Measurements from ENCODE around the gene SURF6.
A peak's percentile ranks its signal among the peaks of the same experiment; 100 is the strongest.
"Not testable (repeated sequence)": the region's sequence is repeated elsewhere in the genome, so short reads cannot be mapped to it uniquely, and the experiment has no call there.

Gene SURF6

GRCh38 chr9:133347985-133348717 lies 12.2 kb upstream of the SURF6 start, which contains the start of the genes MED22 and RPL7A:
Gene MED22 (minus strand): TSS chr9:133348131. CDS start chr9:133346662, 1,469 bp downstream.
Gene RPL7A (plus strand): TSS chr9:133348218. CDS start chr9:133348244, 26 bp downstream.
- DNase-seq (ENCODE audit: low spot score): peak; percentile 96

DNA sequence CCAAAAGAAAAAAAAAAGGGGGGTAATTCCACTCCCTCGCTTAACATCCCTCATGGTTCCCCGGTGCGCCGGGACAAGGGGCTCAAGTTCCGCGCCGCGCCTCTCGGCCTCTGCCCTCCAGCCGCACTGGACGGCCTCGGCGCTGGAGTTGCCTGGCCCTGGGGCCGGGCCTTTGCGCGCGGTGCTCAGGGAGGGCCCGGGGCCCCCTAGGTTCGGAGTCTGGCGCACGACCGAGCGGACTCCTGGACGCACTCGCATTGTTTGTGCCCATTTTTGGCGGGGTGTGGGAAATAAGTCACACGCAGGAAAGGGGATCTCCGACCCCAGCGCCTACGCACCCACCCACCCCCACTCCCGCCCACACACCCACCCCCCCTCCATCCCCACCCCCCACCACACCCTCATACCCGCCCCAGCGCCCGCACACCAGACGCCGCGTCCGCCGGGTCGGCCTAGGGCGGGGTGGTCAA lies 11.6 kb upstream of the SURF6 start:
- DNase-seq (ENCODE audit: low spot score): peak; percentile 38

- DNase-seq (ENCODE audit: low spot score): no peak
Measured at GRCh38 chr9:133346021-133346785, 10.2 kb upstream of the SURF6 start.

DNA sequence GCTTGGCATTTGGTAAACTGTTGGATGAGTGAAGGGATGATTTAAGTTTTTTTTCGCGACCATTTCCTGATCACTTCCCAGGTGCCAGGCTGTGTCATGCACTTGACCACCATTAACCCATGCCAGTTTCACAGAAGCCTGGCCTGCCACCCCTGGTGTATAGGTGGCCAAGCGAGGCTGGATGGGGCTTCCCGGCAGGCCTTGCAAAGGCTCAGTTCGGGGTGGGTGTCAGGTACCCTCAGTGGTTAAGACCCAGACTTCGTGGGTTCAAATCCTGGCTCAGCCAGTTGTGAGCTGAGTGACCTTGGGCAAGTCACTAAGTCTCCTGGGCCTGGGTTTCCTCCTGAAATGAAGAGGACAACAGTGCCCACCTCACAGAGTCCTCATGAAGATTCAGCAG lies 9.6 kb upstream of the SURF6 start:
- no peak for DNase-seq (ENCODE audit: low spot score)

DNA sequence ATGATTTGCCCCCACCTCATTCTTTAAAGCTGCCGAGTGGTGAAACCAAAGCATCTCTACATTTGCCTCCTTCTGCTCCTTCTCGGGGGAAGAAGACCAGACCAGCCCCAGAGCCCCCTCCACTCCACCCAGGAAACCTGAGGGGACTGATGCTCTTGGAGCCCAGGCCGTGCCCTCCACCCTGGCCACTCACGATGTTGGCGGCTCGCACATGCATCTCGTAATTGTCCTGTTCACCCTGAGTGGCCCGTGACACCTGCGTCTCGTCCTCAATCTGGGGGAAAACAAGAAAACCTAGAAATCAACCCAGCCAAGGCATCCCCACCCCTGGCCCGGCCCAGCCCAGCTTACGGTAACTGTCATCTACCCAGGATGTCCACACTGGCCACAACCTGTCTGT lies 9.0 kb upstream of the SURF6 start:
- no peak for DNase-seq (ENCODE audit: low spot score)

GRCh38 chr9:133344071-133344470 lies 8.1 kb upstream of the SURF6 start:
- DNase-seq (ENCODE audit: low spot score): no peak

GRCh38 chr9:133342570-133342969 lies 6.6 kb upstream of the SURF6 start:
- no peak for DNase-seq (ENCODE audit: low spot score)

- no peak for DNase-seq (ENCODE audit: low spot score)
Measured at GRCh38 chr9:133342069-133342406, 6.0 kb upstream of the SURF6 start.

DNA sequence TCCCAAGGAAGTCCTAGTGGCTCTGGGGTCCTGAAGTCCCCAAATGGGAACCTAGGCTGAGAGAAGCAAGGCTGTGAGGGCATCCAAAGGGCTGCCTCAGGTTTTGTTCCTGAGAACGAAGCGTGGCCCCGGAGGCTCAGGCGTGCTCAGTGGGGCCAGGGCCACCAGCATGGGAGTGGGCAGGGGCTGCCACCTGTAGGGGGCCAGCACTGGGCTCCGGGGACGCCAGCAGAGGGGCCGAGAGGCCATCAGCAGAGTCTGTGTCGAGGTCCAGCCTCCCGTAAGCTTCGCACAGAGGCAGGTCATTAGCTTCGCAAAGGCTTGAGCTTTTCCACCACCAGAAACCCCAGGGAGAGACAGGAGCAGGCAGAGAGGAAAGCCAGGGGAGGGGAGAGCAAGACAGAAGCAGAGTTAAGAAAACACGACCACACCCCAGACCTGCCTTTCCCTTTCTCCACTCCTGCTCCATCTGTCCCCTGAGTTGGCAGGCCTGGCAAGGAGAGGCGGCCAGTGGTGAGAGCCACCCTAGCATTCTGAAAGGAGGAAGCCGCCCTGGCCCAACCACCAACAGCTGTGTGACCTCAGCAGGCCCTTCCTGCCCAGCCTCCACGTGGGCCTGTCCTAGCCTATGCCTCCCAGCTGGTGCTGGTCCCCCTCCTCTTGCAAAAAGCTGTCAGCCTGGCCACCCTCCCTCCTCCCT lies 5.5 kb upstream of the SURF6 start:
- no peak for DNase-seq (ENCODE audit: low spot score)

DNA sequence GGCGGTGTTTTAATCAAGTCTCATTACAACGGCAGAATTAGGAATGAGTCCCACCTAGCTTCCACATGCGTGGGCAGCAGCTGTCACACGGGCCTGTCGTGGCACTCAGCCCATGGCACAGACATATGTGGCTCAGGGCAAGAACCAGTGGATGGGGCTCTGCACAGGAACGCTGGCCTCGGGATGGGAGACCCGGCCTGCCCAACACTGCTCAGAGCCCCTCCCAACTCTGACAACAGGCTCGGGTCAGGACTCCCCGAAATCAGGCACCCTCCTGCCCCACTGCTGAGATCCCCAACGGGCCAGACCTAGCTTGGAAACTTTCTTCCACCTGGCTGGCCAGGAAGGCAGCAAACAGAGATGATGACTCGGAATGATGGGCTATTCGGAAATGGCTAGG lies 4.9 kb upstream of the SURF6 start:
- DNase-seq (ENCODE audit: low spot score): no peak

GRCh38 chr9:133340256-133340655 lies 4.3 kb upstream of the SURF6 start:
- DNase-seq (ENCODE audit: low spot score): no peak

DNA sequence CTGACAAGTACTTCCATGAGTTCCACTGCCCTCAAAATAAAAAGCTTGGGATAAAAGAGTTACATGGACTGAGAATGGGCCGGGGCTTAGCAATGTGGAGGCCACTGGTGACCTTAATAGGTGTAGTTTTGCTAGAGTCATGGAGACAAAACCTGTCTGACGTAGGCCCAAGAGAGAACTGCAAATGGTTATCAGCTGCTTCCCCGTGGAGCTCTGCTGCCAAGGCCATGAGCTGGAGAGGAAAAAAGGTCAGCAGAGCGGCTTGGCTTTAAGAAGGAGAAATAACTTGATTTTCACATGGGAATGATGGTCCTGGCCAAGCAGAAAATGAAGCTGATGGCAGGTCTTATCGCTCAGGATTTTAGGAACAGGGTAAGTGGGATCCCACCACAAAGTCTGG lies 3.7 kb upstream of the SURF6 start:
- DNase-seq (ENCODE audit: low spot score): no peak

- DNase-seq (ENCODE audit: low spot score): not testable (repeated sequence)
Measured at GRCh38 chr9:133334888-133335287, 1.1 kb downstream of the SURF6 start.

DNA sequence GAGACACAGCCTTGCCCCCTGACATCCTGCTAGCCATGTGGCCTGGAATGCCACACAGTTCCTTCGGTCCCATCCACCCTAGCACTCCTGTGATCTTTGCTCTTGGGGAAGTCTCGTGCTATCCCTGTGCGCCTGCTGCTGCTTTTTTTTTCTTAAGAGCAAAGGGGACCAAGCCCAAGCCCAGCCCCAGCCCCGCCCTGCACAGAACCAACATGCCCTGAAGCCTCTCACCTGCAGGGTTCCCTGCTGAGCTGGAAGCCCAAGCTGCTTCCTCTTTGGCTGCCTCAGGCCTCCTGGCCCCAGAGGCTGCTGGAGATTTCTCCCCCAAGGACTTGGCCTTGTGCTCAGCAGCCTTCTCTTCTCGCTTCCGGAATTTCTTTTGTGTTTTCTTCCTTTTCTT lies 1.8 kb downstream of the SURF6 start:
- no peak for DNase-seq (ENCODE audit: low spot score)

DNA sequence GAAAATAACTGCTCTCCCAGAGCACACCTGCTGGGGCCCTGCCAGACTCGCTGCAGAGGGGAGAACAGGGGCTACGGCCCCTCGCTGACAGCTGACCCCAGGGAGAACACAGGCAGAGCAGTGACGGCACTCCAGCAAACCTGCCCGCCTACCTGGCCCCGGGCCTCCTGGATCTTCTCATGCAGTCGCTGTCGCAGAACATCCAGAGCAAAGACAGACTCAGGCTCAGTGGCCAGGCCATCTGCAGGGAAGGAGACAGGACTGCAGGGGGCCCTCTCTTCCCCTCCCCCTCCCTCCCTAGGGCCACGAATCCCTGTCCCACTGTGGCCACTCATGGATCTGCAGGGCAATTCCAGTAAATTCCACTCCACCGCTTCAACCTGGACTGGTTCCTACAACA lies 2.4 kb downstream of the SURF6 start:
- no peak for DNase-seq (ENCODE audit: low spot score)

GRCh38 chr9:133333011-133333410 lies 3.0 kb downstream of the SURF6 start:
- DNase-seq (ENCODE audit: low spot score): no peak

DNA sequence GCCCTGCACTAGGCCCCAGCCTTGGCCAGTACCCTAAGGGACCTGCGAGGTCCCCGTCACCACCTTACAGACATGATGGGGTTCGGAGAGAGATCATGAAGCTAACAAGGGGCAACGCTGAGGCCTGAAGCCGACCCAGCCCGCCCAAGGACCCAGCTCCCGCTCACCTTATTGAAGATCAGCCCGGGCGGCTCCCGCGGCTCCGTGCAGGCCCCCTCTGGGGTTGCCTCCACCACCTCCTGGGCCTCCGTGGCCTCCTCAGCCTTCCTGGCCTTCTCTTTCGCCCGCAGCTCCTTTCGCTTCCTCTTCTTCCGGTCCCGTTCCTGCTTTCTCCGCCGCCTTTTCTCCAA lies 3.6 kb downstream of the SURF6 start:
- no peak for DNase-seq (ENCODE audit: low spot score)

DNA sequence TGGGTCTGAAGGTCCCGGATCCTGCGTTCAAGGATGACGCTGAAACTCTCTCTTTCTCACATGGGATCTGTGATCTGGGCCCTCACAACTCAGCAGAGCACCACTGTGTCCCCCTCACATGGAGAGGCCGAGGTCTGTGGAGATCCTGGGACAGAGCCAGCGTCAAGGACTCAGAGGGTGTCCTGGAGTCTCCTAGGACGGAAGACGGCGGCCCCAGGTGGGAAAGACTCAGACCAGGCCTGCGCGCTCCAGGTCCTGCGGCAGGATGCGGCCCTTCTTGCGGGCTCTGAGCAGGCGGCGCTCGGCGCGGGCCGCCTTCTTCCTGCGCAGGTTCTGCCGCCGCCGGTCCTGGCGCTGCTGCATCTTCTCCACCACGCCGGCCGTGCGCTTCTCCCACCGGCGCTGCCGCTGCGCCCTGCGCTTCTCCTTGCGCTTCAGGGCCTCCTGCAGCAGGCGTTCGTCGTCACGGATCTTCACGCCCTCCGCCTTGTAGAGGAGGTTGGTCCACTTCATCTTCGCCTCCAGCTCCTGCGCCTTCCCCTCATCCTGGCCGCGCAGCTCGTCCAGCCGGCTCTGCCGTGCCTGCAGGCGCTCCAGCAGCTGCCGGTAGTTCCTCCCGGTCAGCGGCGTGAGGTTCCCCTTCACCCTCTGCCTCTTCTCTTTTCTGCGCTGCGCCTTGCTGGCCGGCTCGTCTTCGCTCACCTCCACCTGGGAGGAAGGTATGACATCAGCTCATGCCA lies 4.2 kb downstream of the SURF6 start:
- no peak for DNase-seq (ENCODE audit: low spot score)

DNA sequence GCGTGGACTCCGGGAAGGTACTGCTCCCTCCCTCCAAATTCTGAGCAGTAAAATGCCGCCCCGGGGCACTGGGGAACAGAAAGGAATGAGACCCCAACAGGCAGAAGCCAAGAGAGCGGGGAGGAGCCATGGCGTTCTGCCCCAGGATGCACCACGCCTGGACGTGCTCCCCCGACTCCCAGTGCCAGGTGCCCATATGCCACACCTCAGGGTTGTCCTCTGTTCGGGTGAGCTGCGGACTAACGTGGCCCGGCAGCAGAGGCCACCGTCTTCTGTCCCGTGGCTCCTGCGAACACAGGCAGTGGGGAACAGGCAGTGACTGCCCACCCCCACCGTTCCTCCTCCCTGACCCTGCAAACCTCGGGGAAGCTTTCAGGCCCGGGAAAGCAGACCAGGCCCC lies 4.8 kb downstream of the SURF6 start:
- no peak for DNase-seq (ENCODE audit: low spot score)

DNA sequence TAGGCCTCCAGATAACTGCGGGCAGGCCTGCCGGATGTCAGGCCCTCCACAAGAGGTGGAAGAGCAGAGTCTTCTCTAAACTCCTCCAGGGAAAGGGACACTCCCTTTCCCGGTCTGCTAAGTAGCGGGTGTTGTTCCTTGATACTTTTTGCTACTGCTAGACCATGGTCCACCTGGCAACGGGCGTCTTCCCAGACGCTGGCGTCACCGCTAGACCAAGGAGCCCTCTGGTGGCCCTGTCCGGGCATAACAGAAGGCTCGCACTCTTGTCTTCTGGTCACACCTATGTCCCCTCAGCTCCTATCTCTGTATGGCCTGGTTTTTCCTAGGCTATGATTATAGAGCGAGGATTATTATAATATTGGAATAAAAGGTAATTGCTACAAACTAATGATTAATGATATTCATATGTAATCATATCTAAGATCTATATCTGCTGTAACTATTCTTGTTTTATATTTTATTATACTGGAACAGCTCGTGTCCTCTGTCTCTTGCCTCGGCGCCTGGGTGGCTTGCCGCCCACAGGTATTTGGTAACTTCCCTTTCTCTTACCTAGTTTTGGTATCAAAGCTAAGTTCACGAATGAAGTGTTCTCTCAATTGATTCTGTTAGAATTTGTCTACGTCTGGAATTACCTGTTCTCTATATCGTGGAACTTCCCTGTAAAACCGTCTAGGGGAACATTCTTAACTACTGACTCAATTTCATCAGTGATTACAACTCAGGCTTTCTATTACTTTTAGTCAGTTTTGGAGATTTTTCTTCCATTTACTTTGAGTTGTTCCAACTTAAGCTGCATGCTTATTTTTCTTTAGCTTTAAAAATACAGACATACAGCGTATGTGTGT lies 6.5 kb downstream of the SURF6 start:
- DNase-seq (ENCODE audit: low spot score): peak; percentile 50

- no peak for DNase-seq (ENCODE audit: low spot score)
Measured at GRCh38 chr9:133327834-133328484, 8.0 kb downstream of the SURF6 start.
